Ascending aorta (tissue), 2 donors: ENCODE measurements around the gene MPC2. TPM values are rescaled to one million over a fixed set of nuclear protein-coding genes. Genes with fewer than 3 reads are reported as not detected.

Source experiments
- DNase-seq, 2 donors: peaks; one replicate each; pipeline ENCODE4 v3.0.0-alpha.2; 2019; ENCODE audit warnings: low spot score in 2 of 2
- H3K27ac ChIP-seq, 2 donors: fragments of 200-600 bp; sonication (generic); one replicate each; pipeline ENCODE4 v1.5.1; 2016 to 2017; ENCODE audit warnings: mild to moderate bottlenecking in 1 of 2
- H3K27me3 ChIP-seq: fragments of 200-600 bp; sonication (generic); one replicate; pipeline ENCODE4 v1.5.1; 2017
- H3K36me3 ChIP-seq, 2 donors: fragments of 200-600 bp; sonication (generic); one replicate each; pipeline ENCODE4 v1.5.1; 2016
- H3K4me1 ChIP-seq, 2 donors: fragments of 200-600 bp; sonication (generic); one replicate each; pipeline ENCODE4 v1.5.1; 2016 to 2017; ENCODE audit warnings: mild to moderate bottlenecking in 1 of 2
- H3K4me3 ChIP-seq, 2 donors: fragments of 200-600 bp; sonication (generic); one replicate each; pipeline ENCODE4 v1.5.1; 2016 to 2017; ENCODE audit warnings: mild to moderate bottlenecking in 1 of 2
- H3K9me3 ChIP-seq, 2 donors: fragments of 200-600 bp; sonication (generic); one replicate each; pipeline ENCODE4 v1.5.1; 2016
- intact Hi-C: fragments of 100-400 bp; cut with DNase I; formaldehyde crosslinking; loops from one replicate; pipeline ENCODE4 v1.15.1; 2023
- total RNA-seq: library from RNA; depleted of rRNA; stranded (reverse); fragments of >200 nt; gene quantifications from one replicate; pipeline ENCODE4 v1.1.0, GENCODE V29; 2016
- TF ChIP-seq, protein P1 (sequence below), 3 experiments: fragments of 200-600 bp in 2 of 3; fragments of 450-650 bp in 1 of 3; sonication (generic) in 2 of 3; IDR thresholded peaks; one replicate each; pipeline ENCODE4 v1.5.1; 2016 to 2019; ENCODE audit warnings: antibody characterized with exemption in 3 of 3, mild to moderate bottlenecking in 1 of 3, moderate library complexity in 1 of 3

The MPC2 gene
- total RNA-seq, 1 donor from 2014 or later, result 2.9 TPM

DNA sequence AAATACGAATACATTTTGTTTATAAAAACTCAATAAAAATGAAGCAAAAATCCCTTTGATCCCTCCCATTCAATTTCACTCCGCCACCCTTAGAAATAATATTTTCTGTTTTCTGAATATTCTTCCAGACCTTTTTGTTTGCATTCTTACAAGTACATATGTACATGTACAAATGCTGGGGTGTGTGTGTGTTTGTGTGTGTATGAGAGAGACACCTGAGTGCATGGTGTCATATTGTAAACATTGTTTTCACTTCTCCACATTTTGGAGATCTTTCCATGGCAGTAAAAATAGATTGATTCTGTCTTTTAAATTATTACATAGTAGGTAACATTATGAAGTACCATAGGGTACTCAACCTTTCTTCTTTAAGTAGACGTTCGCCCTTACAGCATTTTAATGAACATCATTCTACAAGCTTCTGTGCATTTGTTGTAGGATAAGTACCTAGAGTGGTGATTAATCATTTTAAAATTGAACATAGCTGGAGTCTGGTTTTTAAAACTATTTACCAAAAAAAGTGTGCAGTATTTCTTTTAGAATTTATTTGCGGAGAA, 1.3 kb upstream of the MPC2 start:
- H3K4me1 ChIP-seq, result peaks cover 0 to 11% of the 10 kb centered on the region in 2 donors
- H3K27me3 ChIP-seq, result no peaks in the 10 kb centered on the region
- H3K36me3 ChIP-seq, result no peaks in the 10 kb centered on the region
- TF ChIP-seq, protein P1, sequence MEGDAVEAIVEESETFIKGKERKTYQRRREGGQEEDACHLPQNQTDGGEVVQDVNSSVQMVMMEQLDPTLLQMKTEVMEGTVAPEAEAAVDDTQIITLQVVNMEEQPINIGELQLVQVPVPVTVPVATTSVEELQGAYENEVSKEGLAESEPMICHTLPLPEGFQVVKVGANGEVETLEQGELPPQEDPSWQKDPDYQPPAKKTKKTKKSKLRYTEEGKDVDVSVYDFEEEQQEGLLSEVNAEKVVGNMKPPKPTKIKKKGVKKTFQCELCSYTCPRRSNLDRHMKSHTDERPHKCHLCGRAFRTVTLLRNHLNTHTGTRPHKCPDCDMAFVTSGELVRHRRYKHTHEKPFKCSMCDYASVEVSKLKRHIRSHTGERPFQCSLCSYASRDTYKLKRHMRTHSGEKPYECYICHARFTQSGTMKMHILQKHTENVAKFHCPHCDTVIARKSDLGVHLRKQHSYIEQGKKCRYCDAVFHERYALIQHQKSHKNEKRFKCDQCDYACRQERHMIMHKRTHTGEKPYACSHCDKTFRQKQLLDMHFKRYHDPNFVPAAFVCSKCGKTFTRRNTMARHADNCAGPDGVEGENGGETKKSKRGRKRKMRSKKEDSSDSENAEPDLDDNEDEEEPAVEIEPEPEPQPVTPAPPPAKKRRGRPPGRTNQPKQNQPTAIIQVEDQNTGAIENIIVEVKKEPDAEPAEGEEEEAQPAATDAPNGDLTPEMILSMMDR (IDR thresholded peaks at IDR 0.05), result no peak
- peak overlapping the region in 1 of 2 donors; percentile 98 for H3K27ac ChIP-seq
- H3K4me3 ChIP-seq, result peak overlapping the region; percentile 91
- intact Hi-C loops, result loop anchor here (5.0 to 10.0 kb wide), 3 partner anchors 147 to 1547 kb away; partner anchors contain the start of genes SFT2D2 and SLC19A2
- H3K9me3 ChIP-seq, result no peaks in the 10 kb centered on the region
- DNase-seq, result no peak

DNA sequence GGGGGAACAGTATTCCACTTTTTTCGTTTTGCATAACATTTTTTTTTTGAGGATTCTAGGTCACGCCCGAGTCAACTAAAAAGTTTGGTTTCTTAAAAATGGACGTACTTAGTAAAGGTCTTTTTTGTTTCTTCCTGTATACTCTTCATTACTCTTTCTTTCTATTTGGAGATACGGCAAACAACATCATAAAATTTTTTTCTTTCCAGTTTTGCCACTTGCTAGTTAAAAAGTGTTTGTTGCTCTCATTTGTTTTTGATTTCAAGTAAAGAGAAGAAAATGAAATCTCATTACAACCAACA, 788 bp upstream of the MPC2 start:
- Histone ChIP-seq H3K36me3 (no peaks in the 10 kb centered on the region), H3K9me3 (no peaks in the 10 kb centered on the region), H3K4me1 (peaks cover 0 to 11% of the 10 kb centered on the region in 2 donors), H3K27ac (peak overlapping the region; percentile 96 to 98), H3K4me3 (peak overlapping the region; percentile 91), H3K27me3 (no peaks in the 10 kb centered on the region)
- intact Hi-C loops, result loop anchor here (2.0 to 10.0 kb wide), 5 partner anchors 39 to 1547 kb away; partner anchors contain the start of genes SFT2D2, SLC19A2 and TIPRL
- DNase-seq, result no peak
- TF ChIP-seq, protein P1 (IDR thresholded peaks at IDR 0.05), result no peak

DNA sequence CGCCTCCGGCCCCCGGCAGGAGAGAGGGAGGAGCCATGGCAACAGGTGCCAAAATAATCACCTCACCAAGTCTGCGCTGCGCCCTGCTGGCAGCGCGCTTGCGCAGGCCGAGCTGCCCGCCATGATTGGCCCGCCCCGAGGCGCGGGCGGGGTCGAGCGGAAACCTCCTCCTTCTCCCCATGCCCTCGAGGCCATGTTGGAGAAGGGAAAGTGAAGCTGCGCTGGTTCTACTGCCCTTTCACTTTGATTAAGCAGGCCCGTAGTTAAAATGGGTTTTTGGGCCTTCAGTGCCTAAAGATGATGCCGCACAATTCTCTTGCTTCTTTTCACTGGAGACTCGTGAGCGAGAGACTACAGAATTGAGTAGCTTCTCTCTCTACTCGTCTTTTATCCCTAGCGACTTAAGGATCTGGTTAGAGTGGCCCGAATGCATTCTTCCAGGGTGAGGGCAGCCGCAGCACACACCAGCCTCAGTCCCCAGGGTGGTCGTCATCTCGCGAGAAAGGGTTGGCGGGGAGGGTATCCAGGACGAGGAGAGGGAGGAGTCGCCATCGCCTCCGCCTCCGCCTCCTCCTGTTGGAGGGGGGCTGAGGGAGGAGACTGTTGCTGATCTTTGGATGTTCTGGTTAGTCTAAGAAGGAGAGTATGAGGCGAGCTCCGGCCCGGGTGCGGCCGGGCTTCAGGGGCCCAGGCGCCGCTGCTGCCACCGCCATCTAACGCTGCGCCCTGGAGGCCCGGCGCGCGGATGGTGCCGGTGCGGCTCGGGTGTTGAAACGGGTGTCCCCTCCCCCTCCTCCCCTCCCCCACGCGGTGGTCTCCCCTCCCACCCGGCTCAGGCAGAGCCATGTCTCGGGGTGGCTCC, 573 bp downstream of the MPC2 start, which contains the start of gene DCAF6:
DCAF6 (plus strand) TSS at position 616 of the 862 bp plus-strand sequence; CDS start at position 845, 229 bp downstream.
- H3K27ac ChIP-seq, result peak within 1 kb of the TSS; percentile 96 to 98
- intact Hi-C loops, result loop anchor here (1.0 to 10.0 kb wide), 8 partner anchors 37 to 1549 kb away; partner anchors contain the start of genes SFT2D2, SLC19A2 and TIPRL
- H3K4me1 ChIP-seq, result peaks cover 0 to 14% of the 10 kb centered on the region in 2 donors
- no peaks in the 10 kb centered on the region for H3K27me3 ChIP-seq
- peak within 1 kb of the TSS; percentile 91 for H3K4me3 ChIP-seq
- no peaks in the 10 kb centered on the region for H3K9me3 ChIP-seq
- TF ChIP-seq, protein P1 (IDR thresholded peaks at IDR 0.05), result no peak
- peak; percentile 91 to 98 for DNase-seq
- H3K36me3 ChIP-seq, result no peaks in the 10 kb centered on the region

DNA sequence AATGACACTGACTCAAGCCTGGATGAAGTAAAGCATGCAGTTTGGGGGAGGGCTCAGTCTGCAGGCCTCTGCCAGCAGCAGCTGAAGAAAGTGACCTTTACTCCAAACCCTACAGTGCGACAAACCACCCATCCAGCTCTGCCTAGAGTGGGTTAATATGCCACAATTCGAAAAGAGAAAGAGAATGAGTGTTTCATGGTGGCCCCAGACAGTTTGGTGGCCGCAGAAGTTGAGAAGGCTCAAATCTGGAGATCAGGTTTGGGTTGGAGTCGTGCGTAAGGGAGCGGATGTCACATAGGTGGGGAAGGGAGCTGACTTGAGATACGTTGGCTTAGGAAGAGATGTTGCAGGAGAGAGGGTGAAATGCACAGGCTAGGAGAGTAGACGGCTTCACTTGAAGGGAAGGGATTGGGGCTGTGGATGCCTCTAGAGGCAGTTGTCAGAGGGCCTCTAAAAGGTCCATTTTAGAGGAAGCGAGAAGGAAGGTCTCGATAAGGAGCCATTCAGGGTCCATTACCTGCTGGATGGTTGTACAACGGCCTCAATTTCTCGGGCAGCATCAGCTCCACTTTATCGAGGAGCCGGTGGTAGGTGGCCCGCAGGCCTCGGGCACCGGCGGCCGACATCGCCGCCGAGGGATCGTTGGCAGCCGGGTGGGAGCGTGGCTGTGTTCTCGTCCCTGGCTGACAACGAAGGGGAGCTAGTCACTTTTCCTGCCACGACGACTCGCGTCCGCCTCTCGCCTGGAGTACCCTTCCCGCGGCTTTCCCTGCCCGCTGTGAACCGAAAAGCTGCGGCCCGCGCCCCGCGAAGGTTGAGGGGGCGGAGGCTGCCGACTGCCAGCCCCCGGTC, 1.4 kb downstream of the MPC2 start:
- TF ChIP-seq, protein P1 (IDR thresholded peaks at IDR 0.05), result no peak
- Histone ChIP-seq H3K27ac (peak overlapping the region; percentile 96 to 98), H3K36me3 (no peaks in the 10 kb centered on the region), H3K4me1 (peaks cover 0 to 14% of the 10 kb centered on the region in 2 donors), H3K4me3 (peak overlapping the region; percentile 91), H3K27me3 (no peaks in the 10 kb centered on the region), H3K9me3 (no peaks in the 10 kb centered on the region)
- intact Hi-C loops, result loop anchor here (1.0 to 10.0 kb wide), 8 partner anchors 37 to 1549 kb away; partner anchors contain the start of genes SFT2D2, SLC19A2 and TIPRL
- DNase-seq, result no peak
